ENCODE results near the gene ENOX1.

ENOX1 gene

GRCh38 chr13:43558326-43558725 is 228.4 kb downstream of the ENOX1 start:
- Histone ChIP-seq H3K4me1 (ENCODE audit: control extremely low read depth in 1 of 4, control insufficient read depth in 4 of 4, insufficient read depth in 4 of 4, low read length in 3 of 4) (peaks cover 0 to 2% (median 0%) of the 10 kb centered on the region in 4 experiments), H3K27ac (ENCODE audit: insufficient read depth in 1 of 2, low read depth in 1 of 2, low read length in 2 of 2, poor library complexity in 1 of 2, severe bottlenecking in 2 of 2) (no peak overlapping the region), H3K4me3 (ENCODE audit: control insufficient read depth in 1 of 7, extremely low read depth in 1 of 7, insufficient read depth in 4 of 7, low read depth in 2 of 7, low read length in 6 of 7) (no peak overlapping the region), H3K9me3 (ENCODE audit: control extremely low read depth in 1 of 5, control insufficient read depth in 4 of 5, insufficient read depth in 2 of 5, low read depth in 1 of 5, low read length in 4 of 5) (no peaks in the 10 kb centered on the region), H3K36me3 (ENCODE audit: control insufficient read depth in 4 of 4, insufficient read depth in 4 of 4, low read length in 3 of 4) (no peaks in the 10 kb centered on the region), H3K27me3 (replicated peaks in 2 of 5; ENCODE audit: control insufficient read depth in 4 of 5, insufficient read depth in 5 of 5, low read length in 4 of 5) (no peaks in the 10 kb centered on the region)
- POLR2A ChIA-PET: no interaction called here
- DNase-seq: no peak
- CTCF ChIA-PET: no interaction called here
- WGBS (ENCODE audit: insufficient coverage): no CpG with 5 or more reads among the region's 1 CpG

GRCh38 chr13:43555667-43556066 is 231.1 kb downstream of the ENOX1 start:
- CTCF ChIA-PET: interaction anchor here (1.5 to 1.7 kb wide), 2 partner anchors 14 to 18 kb away, joined by 3 to 5 read pairs; no protein-coding TSS in a partner anchor
- Histone ChIP-seq H3K27ac (ENCODE audit: insufficient read depth in 1 of 2, low read depth in 1 of 2, low read length in 2 of 2, poor library complexity in 1 of 2, severe bottlenecking in 2 of 2) (no peak overlapping the region), H3K4me1 (ENCODE audit: control extremely low read depth in 1 of 4, control insufficient read depth in 4 of 4, insufficient read depth in 4 of 4, low read length in 3 of 4) (peaks cover 0 to 6% (median 0%) of the 10 kb centered on the region in 4 experiments), H3K36me3 (ENCODE audit: control insufficient read depth in 4 of 4, insufficient read depth in 4 of 4, low read length in 3 of 4) (no peaks in the 10 kb centered on the region), H3K9me3 (ENCODE audit: control extremely low read depth in 1 of 5, control insufficient read depth in 4 of 5, insufficient read depth in 2 of 5, low read depth in 1 of 5, low read length in 4 of 5) (no peaks in the 10 kb centered on the region), H3K4me3 (ENCODE audit: control insufficient read depth in 1 of 7, extremely low read depth in 1 of 7, insufficient read depth in 4 of 7, low read depth in 2 of 7, low read length in 6 of 7) (no peak overlapping the region), H3K27me3 (replicated peaks in 2 of 5; ENCODE audit: control insufficient read depth in 4 of 5, insufficient read depth in 5 of 5, low read length in 4 of 5) (no peaks in the 10 kb centered on the region)
- POLR2A ChIA-PET: no interaction called here
- no peak for DNase-seq
- WGBS (ENCODE audit: insufficient coverage): 90% methylated on average over 2 of the region's 2 CpGs

- no peak overlapping the region for H3K27ac ChIP-seq (ENCODE audit: insufficient read depth in 1 of 2, low read depth in 1 of 2, low read length in 2 of 2, poor library complexity in 1 of 2, severe bottlenecking in 2 of 2)
- H3K4me3 ChIP-seq (ENCODE audit: control insufficient read depth in 1 of 7, extremely low read depth in 1 of 7, insufficient read depth in 4 of 7, low read depth in 2 of 7, low read length in 6 of 7): no peak overlapping the region
- H3K4me1 ChIP-seq (ENCODE audit: control extremely low read depth in 1 of 4, control insufficient read depth in 4 of 4, insufficient read depth in 4 of 4, low read length in 3 of 4): peaks cover 0 to 10% (median 2%) of the 10 kb centered on the region in 4 experiments
- CTCF ChIA-PET: interaction anchor here (0.6 to 1.9 kb wide), 3 partner anchors 11 to 255 kb away, joined by 3 to 5 read pairs (median 3); no protein-coding TSS in a partner anchor
- POLR2A ChIA-PET: no interaction called here
- 100% methylated on average over 2 of the region's 3 CpGs for whole genome bisulfite sequencing (ENCODE audit: insufficient coverage)
- no peaks in the 10 kb centered on the region for H3K27me3 ChIP-seq (replicated peaks in 2 of 5; ENCODE audit: control insufficient read depth in 4 of 5, insufficient read depth in 5 of 5, low read length in 4 of 5)
- no peaks in the 10 kb centered on the region for H3K36me3 ChIP-seq (ENCODE audit: control insufficient read depth in 4 of 4, insufficient read depth in 4 of 4, low read length in 3 of 4)
- no peaks in the 10 kb centered on the region for H3K9me3 ChIP-seq (ENCODE audit: control extremely low read depth in 1 of 5, control insufficient read depth in 4 of 5, insufficient read depth in 2 of 5, low read depth in 1 of 5, low read length in 4 of 5)
- DNase-seq: no peak
Measured at GRCh38 chr13:43551897-43552456, 234.8 kb downstream of the ENOX1 start.

GRCh38 chr13:43546816-43547215 is 240.0 kb downstream of the ENOX1 start:
- WGBS (ENCODE audit: insufficient coverage): 92% methylated on average over 3 of the region's 3 CpGs
- peaks cover 0 to 13% (median 5%) of the 10 kb centered on the region in 4 experiments for H3K4me1 ChIP-seq (ENCODE audit: control extremely low read depth in 1 of 4, control insufficient read depth in 4 of 4, insufficient read depth in 4 of 4, low read length in 3 of 4)
- H3K27ac ChIP-seq (ENCODE audit: insufficient read depth in 1 of 2, low read depth in 1 of 2, low read length in 2 of 2, poor library complexity in 1 of 2, severe bottlenecking in 2 of 2): no peak overlapping the region
- H3K36me3 ChIP-seq (ENCODE audit: control insufficient read depth in 4 of 4, insufficient read depth in 4 of 4, low read length in 3 of 4): no peaks in the 10 kb centered on the region
- ChIA-PET POLR2A (no interaction called here), CTCF (no interaction called here)
- DNase-seq: no peak
- H3K4me3 ChIP-seq (ENCODE audit: control insufficient read depth in 1 of 7, extremely low read depth in 1 of 7, insufficient read depth in 4 of 7, low read depth in 2 of 7, low read length in 6 of 7): no peak overlapping the region
- no peaks in the 10 kb centered on the region for H3K27me3 ChIP-seq (replicated peaks in 2 of 5; ENCODE audit: control insufficient read depth in 4 of 5, insufficient read depth in 5 of 5, low read length in 4 of 5)
- H3K9me3 ChIP-seq (ENCODE audit: control extremely low read depth in 1 of 5, control insufficient read depth in 4 of 5, insufficient read depth in 2 of 5, low read depth in 1 of 5, low read length in 4 of 5): no peaks in the 10 kb centered on the region

GRCh38 chr13:43546251-43546650 is 240.5 kb downstream of the ENOX1 start:
- CTCF ChIA-PET: no interaction called here
- no peaks in the 10 kb centered on the region for H3K36me3 ChIP-seq (ENCODE audit: control insufficient read depth in 4 of 4, insufficient read depth in 4 of 4, low read length in 3 of 4)
- H3K27ac ChIP-seq (ENCODE audit: insufficient read depth in 1 of 2, low read depth in 1 of 2, low read length in 2 of 2, poor library complexity in 1 of 2, severe bottlenecking in 2 of 2): no peak overlapping the region
- H3K4me3 ChIP-seq (ENCODE audit: control insufficient read depth in 1 of 7, extremely low read depth in 1 of 7, insufficient read depth in 4 of 7, low read depth in 2 of 7, low read length in 6 of 7): no peak overlapping the region
- no CpG with 5 or more reads among the region's 3 CpGs for WGBS (ENCODE audit: insufficient coverage)
- peak in 2 of 3 donors; percentile 50 to 69 for DNase-seq
- POLR2A ChIA-PET: no interaction called here
- no peaks in the 10 kb centered on the region for H3K27me3 ChIP-seq (replicated peaks in 2 of 5; ENCODE audit: control insufficient read depth in 4 of 5, insufficient read depth in 5 of 5, low read length in 4 of 5)
- H3K9me3 ChIP-seq (ENCODE audit: control extremely low read depth in 1 of 5, control insufficient read depth in 4 of 5, insufficient read depth in 2 of 5, low read depth in 1 of 5, low read length in 4 of 5): no peaks in the 10 kb centered on the region
- H3K4me1 ChIP-seq (ENCODE audit: control extremely low read depth in 1 of 4, control insufficient read depth in 4 of 4, insufficient read depth in 4 of 4, low read length in 3 of 4): peaks cover 0 to 13% (median 5%) of the 10 kb centered on the region in 4 experiments

GRCh38 chr13:43545317-43545874 is 241.4 kb downstream of the ENOX1 start:
- POLR2A ChIA-PET: no interaction called here
- H3K9me3 ChIP-seq (ENCODE audit: control extremely low read depth in 1 of 5, control insufficient read depth in 4 of 5, insufficient read depth in 2 of 5, low read depth in 1 of 5, low read length in 4 of 5): no peaks in the 10 kb centered on the region
- H3K4me3 ChIP-seq (ENCODE audit: control insufficient read depth in 1 of 7, extremely low read depth in 1 of 7, insufficient read depth in 4 of 7, low read depth in 2 of 7, low read length in 6 of 7): no peak overlapping the region
- no peak overlapping the region for H3K27ac ChIP-seq (ENCODE audit: insufficient read depth in 1 of 2, low read depth in 1 of 2, low read length in 2 of 2, poor library complexity in 1 of 2, severe bottlenecking in 2 of 2)
- H3K4me1 ChIP-seq (ENCODE audit: control extremely low read depth in 1 of 4, control insufficient read depth in 4 of 4, insufficient read depth in 4 of 4, low read length in 3 of 4): peaks cover 0 to 13% (median 5%) of the 10 kb centered on the region in 4 experiments
- no peak for DNase-seq
- H3K36me3 ChIP-seq (ENCODE audit: control insufficient read depth in 4 of 4, insufficient read depth in 4 of 4, low read length in 3 of 4): no peaks in the 10 kb centered on the region
- CTCF ChIA-PET: interaction anchor here (1.1 kb wide), 1 partner anchor 11 kb away, joined by 3 read pairs; no protein-coding TSS in a partner anchor
- H3K27me3 ChIP-seq (replicated peaks in 2 of 5; ENCODE audit: control insufficient read depth in 4 of 5, insufficient read depth in 5 of 5, low read length in 4 of 5): no peaks in the 10 kb centered on the region
- no CpG with 5 or more reads among the region's 4 CpGs for WGBS (ENCODE audit: insufficient coverage)

- POLR2A ChIA-PET: no interaction called here
- Histone ChIP-seq H3K9me3 (ENCODE audit: control extremely low read depth in 1 of 5, control insufficient read depth in 4 of 5, insufficient read depth in 2 of 5, low read depth in 1 of 5, low read length in 4 of 5) (peaks cover 0 to 2% (median 0%) of the 10 kb centered on the region in 5 experiments), H3K4me1 (ENCODE audit: control extremely low read depth in 1 of 4, control insufficient read depth in 4 of 4, insufficient read depth in 4 of 4, low read length in 3 of 4) (peaks cover 0 to 13% (median 5%) of the 10 kb centered on the region in 4 experiments), H3K27ac (ENCODE audit: insufficient read depth in 1 of 2, low read depth in 1 of 2, low read length in 2 of 2, poor library complexity in 1 of 2, severe bottlenecking in 2 of 2) (no peak overlapping the region), H3K27me3 (replicated peaks in 2 of 5; ENCODE audit: control insufficient read depth in 4 of 5, insufficient read depth in 5 of 5, low read length in 4 of 5) (no peaks in the 10 kb centered on the region), H3K36me3 (ENCODE audit: control insufficient read depth in 4 of 4, insufficient read depth in 4 of 4, low read length in 3 of 4) (no peaks in the 10 kb centered on the region), H3K4me3 (ENCODE audit: control insufficient read depth in 1 of 7, extremely low read depth in 1 of 7, insufficient read depth in 4 of 7, low read depth in 2 of 7, low read length in 6 of 7) (no peak overlapping the region)
- no peak for DNase-seq
- CTCF ChIA-PET: interaction anchor here (1.1 kb wide), 1 partner anchor 12 kb away, joined by 3 read pairs; no protein-coding TSS in a partner anchor
- WGBS (ENCODE audit: insufficient coverage): 94% methylated on average over 3 of the region's 5 CpGs
Measured at GRCh38 chr13:43544631-43545030, 242.1 kb downstream of the ENOX1 start.
